ENCODE results near the gene PUS1. TPM values are rescaled to one million over a fixed set of nuclear protein-coding genes. Genes with fewer than 3 reads are reported as not detected.

PUS1 gene
- polyA plus RNA-seq, 4 donors = 11.6 to 30.0 (median 18.1) TPM

DNA sequence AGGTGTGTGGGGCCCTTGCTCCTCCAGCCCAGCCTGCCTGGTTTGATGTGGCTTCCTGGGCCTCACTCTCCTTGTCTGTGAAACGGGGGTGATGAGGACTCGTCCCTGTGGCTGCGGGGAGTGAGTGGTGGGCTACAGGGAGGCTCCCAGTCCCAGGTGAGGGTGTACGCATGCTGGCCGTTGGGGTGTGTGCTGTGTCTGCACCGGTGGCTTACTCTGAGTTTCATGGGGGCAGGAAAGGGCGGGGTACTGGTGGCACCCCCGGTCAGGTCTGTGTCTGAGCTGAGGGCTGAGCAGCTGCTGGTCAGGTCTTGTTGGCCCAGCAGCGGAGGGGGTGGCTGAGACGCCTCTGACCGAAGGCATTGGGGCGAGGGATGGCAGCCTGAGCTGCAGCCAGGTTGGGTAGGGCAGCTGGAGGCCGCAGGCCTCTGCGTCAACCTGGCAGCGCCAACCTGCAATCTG lies 23.4 kb upstream of the PUS1 start:
- 88 to 93% (median 89%) methylated on average over 15 of the region's 15 CpGs for WGBS, 3 donors
- no peak for DNase-seq

DNA sequence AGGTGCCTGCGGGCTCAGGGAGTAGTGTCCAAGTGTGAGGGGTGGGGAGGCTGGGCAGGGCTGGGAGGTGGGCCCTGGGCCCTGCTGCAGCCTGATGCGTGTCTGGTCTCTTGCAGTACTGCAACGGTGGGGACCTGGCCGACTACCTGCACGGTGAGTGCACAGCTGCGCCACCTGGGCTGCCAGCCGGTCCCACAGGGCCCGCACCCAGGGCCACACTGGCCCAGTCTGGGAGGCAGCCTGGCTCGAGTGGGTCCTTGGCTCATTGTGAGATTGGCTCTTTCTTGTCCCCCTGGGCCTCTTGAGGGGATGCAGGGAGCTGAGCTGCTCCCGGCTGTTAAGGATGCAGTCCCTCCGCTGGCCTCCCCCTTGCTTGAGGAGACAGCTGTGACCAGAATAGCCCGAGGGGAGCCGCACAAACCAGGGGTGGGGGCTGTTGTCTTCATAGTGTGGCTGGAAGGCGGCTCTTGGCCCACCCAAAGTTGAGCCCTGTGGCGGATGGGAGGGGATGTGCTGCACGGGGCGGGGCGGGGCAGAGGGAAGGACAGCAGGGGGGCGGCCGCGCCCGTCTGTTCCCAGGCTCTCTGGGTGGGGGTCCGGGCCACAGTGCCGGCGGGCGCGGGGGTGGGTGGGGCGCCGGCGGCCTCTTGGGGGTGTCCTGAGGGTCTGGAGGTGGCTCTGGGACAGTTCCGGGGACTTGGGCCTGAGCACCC lies 21.5 kb upstream of the PUS1 start:
- H3K4me1 ChIP-seq (ENCODE audit: control insufficient read depth in 3 of 3, insufficient read depth in 2 of 3, low read depth in 1 of 3, low read length in 2 of 3) = no peaks in the 10 kb centered on the region
- peaks cover 8 to 78% (median 15%) of the 10 kb centered on the region in 3 donors for H3K36me3 ChIP-seq (ENCODE audit: control insufficient read depth in 3 of 3, insufficient read depth in 2 of 3, low read depth in 1 of 3, low read length in 3 of 3)
- FAIRE-seq (no peak), DNase-seq (no peak)
- H3K27ac ChIP-seq (ENCODE audit: low read depth in 1 of 3, low read length in 2 of 3) = no peak overlapping the region
- no peaks in the 10 kb centered on the region for H3K27me3 ChIP-seq (ENCODE audit: control insufficient read depth in 3 of 3, insufficient read depth in 3 of 3, low read length in 3 of 3)
- WGBS, 3 donors = 87 to 94% (median 93%) methylated on average over 23 to 31 of the region's 31 CpGs
- no peaks in the 10 kb centered on the region for H3K9me3 ChIP-seq (ENCODE audit: control insufficient read depth in 2 of 2, insufficient read depth in 1 of 2, low read depth in 1 of 2, low read length in 1 of 2)
- H3K4me3 ChIP-seq (ENCODE audit: low read depth in 1 of 3, low read length in 3 of 3) = no peak overlapping the region

More for the DNA sequence above, 23.4 kb upstream of the PUS1 start:
- H3K4me1 ChIP-seq (ENCODE audit: control insufficient read depth in 3 of 3, insufficient read depth in 2 of 3, low read depth in 1 of 3, low read length in 2 of 3) = no peaks in the 10 kb centered on the region
- no peaks in the 10 kb centered on the region for H3K9me3 ChIP-seq (ENCODE audit: control insufficient read depth in 2 of 2, insufficient read depth in 1 of 2, low read depth in 1 of 2, low read length in 1 of 2)
- no peak overlapping the region for H3K27ac ChIP-seq (ENCODE audit: low read depth in 1 of 3, low read length in 2 of 3)
- no peak for FAIRE-seq
- no peak overlapping the region for H3K4me3 ChIP-seq (ENCODE audit: low read depth in 1 of 3, low read length in 3 of 3)
- H3K27me3 ChIP-seq (ENCODE audit: control insufficient read depth in 3 of 3, insufficient read depth in 3 of 3, low read length in 3 of 3) = no peaks in the 10 kb centered on the region
- H3K36me3 ChIP-seq (ENCODE audit: control insufficient read depth in 3 of 3, insufficient read depth in 2 of 3, low read depth in 1 of 3, low read length in 3 of 3) = peaks cover 8 to 66% (median 11%) of the 10 kb centered on the region in 3 donors

- FAIRE-seq (no peak), DNase-seq (no peak)
- Histone ChIP-seq H3K4me1 (ENCODE audit: control insufficient read depth in 3 of 3, insufficient read depth in 2 of 3, low read depth in 1 of 3, low read length in 2 of 3) (no peaks in the 10 kb centered on the region), H3K9me3 (ENCODE audit: control insufficient read depth in 2 of 2, insufficient read depth in 1 of 2, low read depth in 1 of 2, low read length in 1 of 2) (no peaks in the 10 kb centered on the region), H3K27me3 (ENCODE audit: control insufficient read depth in 3 of 3, insufficient read depth in 3 of 3, low read length in 3 of 3) (no peaks in the 10 kb centered on the region), H3K4me3 (ENCODE audit: low read depth in 1 of 3, low read length in 3 of 3) (no peak overlapping the region), H3K36me3 (ENCODE audit: control insufficient read depth in 3 of 3, insufficient read depth in 2 of 3, low read depth in 1 of 3, low read length in 3 of 3) (peaks cover 8 to 79% (median 15%) of the 10 kb centered on the region in 3 donors), H3K27ac (ENCODE audit: low read depth in 1 of 3, low read length in 2 of 3) (no peak overlapping the region)
- 97 to 99% (median 98%) methylated on average over 71 to 96 of the region's 96 CpGs for WGBS, 3 donors
Observed at GRCh38 chr12:131908092-131909080, 20.7 kb upstream of the PUS1 start.

DNA sequence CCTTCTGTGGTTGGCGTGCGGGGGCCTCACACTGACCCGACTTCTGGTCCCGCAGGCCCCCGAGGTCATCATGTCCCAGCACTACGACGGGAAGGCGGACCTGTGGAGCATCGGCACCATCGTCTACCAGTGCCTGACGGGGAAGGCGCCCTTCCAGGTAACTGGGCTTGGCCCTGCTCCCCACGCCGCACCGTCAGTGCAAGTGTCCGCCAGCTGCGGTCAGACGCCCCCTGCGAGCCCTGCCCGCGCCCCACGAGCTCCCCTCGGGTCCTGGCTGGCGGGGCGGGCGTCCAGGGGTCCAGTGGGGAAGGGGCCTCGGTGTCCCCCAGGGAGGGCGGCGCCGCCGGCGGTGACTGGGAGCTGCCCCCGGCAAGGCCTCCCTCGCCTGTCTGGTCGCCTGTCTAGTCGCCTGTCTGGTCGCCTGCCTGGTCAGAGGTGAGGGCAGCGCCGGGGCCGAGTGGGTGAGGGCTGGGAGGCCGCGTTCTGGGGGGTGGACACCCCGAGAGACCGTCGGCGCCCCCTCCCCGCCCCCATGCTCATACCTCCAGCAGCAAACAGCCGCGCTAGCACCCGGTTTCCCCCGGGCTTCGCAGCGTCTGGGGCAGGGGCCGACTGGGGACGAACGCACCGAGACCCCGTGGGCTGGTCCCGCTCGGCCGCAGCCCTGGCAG lies 19.9 kb upstream of the PUS1 start:
- no peaks in the 10 kb centered on the region for H3K27me3 ChIP-seq (ENCODE audit: control insufficient read depth in 3 of 3, insufficient read depth in 3 of 3, low read length in 3 of 3)
- peaks cover 8 to 85% (median 16%) of the 10 kb centered on the region in 3 donors for H3K36me3 ChIP-seq (ENCODE audit: control insufficient read depth in 3 of 3, insufficient read depth in 2 of 3, low read depth in 1 of 3, low read length in 3 of 3)
- no peak overlapping the region for H3K27ac ChIP-seq (ENCODE audit: low read depth in 1 of 3, low read length in 2 of 3)
- H3K9me3 ChIP-seq (ENCODE audit: control insufficient read depth in 2 of 2, insufficient read depth in 1 of 2, low read depth in 1 of 2, low read length in 1 of 2) = no peaks in the 10 kb centered on the region
- FAIRE-seq (no peak), DNase-seq (no peak)
- no peaks in the 10 kb centered on the region for H3K4me1 ChIP-seq (ENCODE audit: control insufficient read depth in 3 of 3, insufficient read depth in 2 of 3, low read depth in 1 of 3, low read length in 2 of 3)
- 92 to 96% (median 96%) methylated on average over 46 to 61 of the region's 61 CpGs for WGBS, 3 donors
- H3K4me3 ChIP-seq (ENCODE audit: low read depth in 1 of 3, low read length in 3 of 3) = no peak overlapping the region

- FAIRE-seq (no peak), DNase-seq (no peak)
- 94 to 98% (median 96%) methylated on average over 20 to 26 of the region's 26 CpGs for WGBS, 3 donors
- H3K4me1 ChIP-seq (ENCODE audit: control insufficient read depth in 3 of 3, insufficient read depth in 2 of 3, low read depth in 1 of 3, low read length in 2 of 3) = no peaks in the 10 kb centered on the region
- peaks cover 10 to 85% (median 19%) of the 10 kb centered on the region in 3 donors for H3K36me3 ChIP-seq (ENCODE audit: control insufficient read depth in 3 of 3, insufficient read depth in 2 of 3, low read depth in 1 of 3, low read length in 3 of 3)
- no peaks in the 10 kb centered on the region for H3K9me3 ChIP-seq (ENCODE audit: control insufficient read depth in 2 of 2, insufficient read depth in 1 of 2, low read depth in 1 of 2, low read length in 1 of 2)
- H3K27ac ChIP-seq (ENCODE audit: low read depth in 1 of 3, low read length in 2 of 3) = no peak overlapping the region
- H3K27me3 ChIP-seq (ENCODE audit: control insufficient read depth in 3 of 3, insufficient read depth in 3 of 3, low read length in 3 of 3) = no peaks in the 10 kb centered on the region
- no peak overlapping the region for H3K4me3 ChIP-seq (ENCODE audit: low read depth in 1 of 3, low read length in 3 of 3)
Observed at GRCh38 chr12:131909752-131910219, 19.3 kb upstream of the PUS1 start.

DNA sequence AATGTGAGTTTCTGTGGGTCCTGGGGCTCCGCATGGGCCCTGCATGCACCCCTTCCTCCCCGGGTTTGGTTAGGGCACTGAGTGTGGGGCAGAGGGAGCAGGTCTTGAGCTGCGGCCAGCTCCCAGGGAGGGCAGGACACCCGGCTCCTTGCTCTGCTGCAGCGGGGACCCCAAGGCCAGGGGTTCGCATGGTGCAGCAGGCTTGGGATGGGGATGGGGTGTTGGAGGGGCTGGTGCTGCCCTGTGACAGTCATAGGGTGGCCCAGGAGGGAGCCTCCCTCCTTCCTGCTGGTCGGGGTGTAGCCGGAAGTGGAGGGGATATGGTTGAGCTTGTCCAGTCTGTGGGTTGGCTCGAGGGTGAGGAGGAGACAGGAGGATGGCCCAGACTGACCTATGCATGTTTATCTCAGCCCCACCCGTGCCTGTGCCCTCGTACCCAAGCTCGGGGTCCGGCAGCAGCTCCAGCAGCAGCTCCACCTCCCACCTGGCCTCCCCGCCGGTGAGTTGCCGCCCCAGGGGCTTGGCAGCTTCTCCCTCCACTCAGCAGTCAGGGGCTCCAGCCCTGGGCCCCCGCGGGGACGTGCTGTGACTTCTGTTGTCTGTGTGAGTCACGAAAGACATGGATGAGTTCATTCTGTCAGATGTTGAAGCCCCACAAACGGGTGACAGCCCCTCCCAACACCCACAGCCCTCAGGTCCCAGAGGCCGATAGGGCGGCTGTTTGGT lies 18.6 kb upstream of the PUS1 start:
- WGBS, 3 donors = 88 to 94% (median 89%) methylated on average over 15 to 23 of the region's 23 CpGs
- Histone ChIP-seq H3K4me1 (ENCODE audit: control insufficient read depth in 3 of 3, insufficient read depth in 2 of 3, low read depth in 1 of 3, low read length in 2 of 3) (no peaks in the 10 kb centered on the region), H3K27ac (ENCODE audit: low read depth in 1 of 3, low read length in 2 of 3) (no peak overlapping the region), H3K4me3 (ENCODE audit: low read depth in 1 of 3, low read length in 3 of 3) (no peak overlapping the region), H3K36me3 (ENCODE audit: control insufficient read depth in 3 of 3, insufficient read depth in 2 of 3, low read depth in 1 of 3, low read length in 3 of 3) (peaks cover 12 to 85% (median 19%) of the 10 kb centered on the region in 3 donors), H3K27me3 (ENCODE audit: control insufficient read depth in 3 of 3, insufficient read depth in 3 of 3, low read length in 3 of 3) (no peaks in the 10 kb centered on the region), H3K9me3 (ENCODE audit: control insufficient read depth in 2 of 2, insufficient read depth in 1 of 2, low read depth in 1 of 2, low read length in 1 of 2) (no peaks in the 10 kb centered on the region)
- no peak for DNase-seq
- FAIRE-seq = no peak

GRCh38 chr12:131911028-131911650 lies 17.9 kb upstream of the PUS1 start:
- DNase-seq = no peak
- Histone ChIP-seq H3K9me3 (ENCODE audit: control insufficient read depth in 2 of 2, insufficient read depth in 1 of 2, low read depth in 1 of 2, low read length in 1 of 2) (no peaks in the 10 kb centered on the region), H3K27ac (ENCODE audit: low read depth in 1 of 3, low read length in 2 of 3) (no peak overlapping the region), H3K4me1 (ENCODE audit: control insufficient read depth in 3 of 3, insufficient read depth in 2 of 3, low read depth in 1 of 3, low read length in 2 of 3) (no peaks in the 10 kb centered on the region), H3K36me3 (ENCODE audit: control insufficient read depth in 3 of 3, insufficient read depth in 2 of 3, low read depth in 1 of 3, low read length in 3 of 3) (peaks cover 15 to 88% (median 19%) of the 10 kb centered on the region in 3 donors), H3K4me3 (ENCODE audit: low read depth in 1 of 3, low read length in 3 of 3) (no peak overlapping the region), H3K27me3 (ENCODE audit: control insufficient read depth in 3 of 3, insufficient read depth in 3 of 3, low read length in 3 of 3) (no peaks in the 10 kb centered on the region)
- 90 to 94% (median 92%) methylated on average over 17 of the region's 17 CpGs for WGBS, 3 donors
- FAIRE-seq = no peak

Measured in small intestine (tissue), 7 donors.